GM12873 (cell line): ENCODE measurements around the gene ATG13.

Source experiments
- CTCF ChIP-seq: IDR thresholded peaks from 2 replicates; pipeline ENCODE4 v1.5.1; 2012; ENCODE audit warnings: low read depth, mild to moderate bottlenecking, moderate library complexity, low read length, control low read depth; ENCODE audit not compliant: insufficient read depth; ENCODE audit errors: missing control alignments

The ATG13 gene

DNA sequence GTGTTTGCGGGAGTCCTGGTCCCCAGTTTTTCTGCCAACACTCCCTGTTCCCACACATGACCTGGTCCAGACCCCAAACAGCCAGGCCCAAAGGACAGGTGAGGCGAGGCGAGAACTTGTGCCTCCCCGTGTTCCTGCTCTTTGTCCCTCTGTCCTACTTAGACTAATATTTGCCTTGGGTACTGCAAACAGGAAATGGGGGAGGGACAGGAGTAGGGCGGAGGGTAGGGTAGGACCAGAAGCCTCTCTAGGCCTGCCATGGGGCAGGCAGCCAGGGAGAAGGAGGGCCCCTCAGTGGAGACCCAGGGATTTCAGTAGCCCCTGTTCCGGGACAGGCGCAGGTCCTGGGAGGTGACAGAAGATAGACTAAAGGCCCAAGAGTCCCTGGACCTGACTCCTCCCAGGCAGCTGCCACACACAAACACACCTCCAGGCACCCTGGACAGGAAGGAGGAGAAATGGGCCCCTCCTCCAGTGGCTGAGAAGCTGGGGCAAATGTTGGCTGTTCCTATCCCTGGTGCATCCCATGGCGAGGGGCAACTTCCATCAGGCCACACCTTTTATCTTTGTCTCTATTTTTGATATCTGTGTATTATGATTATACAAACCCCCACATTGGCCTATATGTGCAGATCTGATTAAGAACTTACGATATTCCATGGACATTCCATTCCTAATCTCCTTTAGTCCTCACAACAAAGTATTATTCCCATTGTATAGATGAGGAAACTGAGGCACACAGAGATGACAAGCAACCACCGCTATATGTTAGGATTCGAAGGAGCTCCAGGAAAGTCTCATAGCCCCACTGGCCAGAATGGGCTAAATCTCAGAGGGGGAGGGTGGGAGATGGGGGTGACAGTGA, 101.0 kb downstream of the ATG13 start:
- no peak for TF ChIP-seq CTCF

GRCh38 chr11:46719048-46719542, 101.7 kb downstream of the ATG13 start, which contains the start of gene F2:
Gene F2, plus strand, starts transcription at chr11:46719213. Its CDS starts 23 bp downstream, at chr11:46719236.
- no peak for TF ChIP-seq CTCF

GRCh38 chr11:46719543-46720218, 102.3 kb downstream of the ATG13 start:
- TF ChIP-seq CTCF: no peak

- no peak for TF ChIP-seq CTCF
These were observed 103.9 kb downstream of the ATG13 start for GRCh38 chr11:46721286-46721685.

GRCh38 chr11:46722566-46723358, 105.4 kb downstream of the ATG13 start:
- TF ChIP-seq CTCF: no peak

- no peak for TF ChIP-seq CTCF
These were observed 106.0 kb downstream of the ATG13 start for GRCh38 chr11:46723359-46723680.

GRCh38 chr11:46724088-46724487, 106.7 kb downstream of the ATG13 start:
- TF ChIP-seq CTCF: no peak
